Prostate gland (tissue), 2 donors: ENCODE measurements around the gene GALM.

Source experiments
- CTCF ChIP-seq, 4 experiments: fragments of 200-600 bp in 2 of 4; fragments of 450-650 bp in 2 of 4; sonication (generic) in 2 of 4; IDR thresholded peaks; 1 replicate in 3 of 4; 2 replicates in 1 of 4; pipeline ENCODE4 v1.5.1; 2016 to 2019; ENCODE audit warnings: antibody characterized with exemption in 4 of 4, mild to moderate bottlenecking in 2 of 4, moderate library complexity in 2 of 4
- POLR2A ChIP-seq: fragments of 450-650 bp; IDR thresholded peaks from one replicate; pipeline ENCODE4 v1.6.1; 2016; ENCODE audit warnings: antibody characterized with exemption, mild to moderate bottlenecking
- POLR2AphosphoS5 ChIP-seq: sonication (generic); formaldehyde crosslinking; IDR thresholded peaks from one replicate; pipeline ENCODE4 v1.6.1; 2017; ENCODE audit warnings: antibody characterized with exemption

- TF ChIP-seq CTCF (IDR thresholded peaks at IDR 0.05) (no peak), POLR2AphosphoS5 (no peak), POLR2A (no peak)
These were observed 15.2 kb upstream of the GALM start for GRCh38 chr2:38650717-38651116.
